SK-N-SH (cell line): ENCODE data around the gene CABLES2.

ENCODE experiments used
- CHD2 ChIP-seq: fragments of 150-350 bp; IDR thresholded peaks from 2 replicates; pipeline ENCODE4 v1.6.1; 2018; ENCODE audit warnings: low read length; ENCODE audit not compliant: partially characterized antibody
- EZH2phosphoT487 ChIP-seq: fragments of 200-600 bp; sonication (generic); IDR thresholded peaks from 2 replicates; pipeline ENCODE4 v1.6.1; 2017; ENCODE audit warnings: low read depth, mixed run types, mild to moderate bottlenecking, antibody characterized with exemption, moderate library complexity, borderline replicate concordance
- FOXM1 ChIP-seq: IDR thresholded peaks from 2 replicates; pipeline ENCODE4 v1.4.0; 2012; ENCODE audit warnings: low read depth, mild to moderate bottlenecking
- JUND ChIP-seq: IDR thresholded peaks from 2 replicates; pipeline ENCODE4 v1.4.0; 2012
- NRF1 ChIP-seq: IDR thresholded peaks from 2 replicates; pipeline ENCODE4 v1.6.1; 2012; ENCODE audit warnings: low read depth, mild to moderate bottlenecking, low read length
- POLR2AphosphoS5 ChIP-seq: IDR thresholded peaks from 2 replicates; pipeline ENCODE4 v1.6.1; 2012; ENCODE audit warnings: low read depth, low read length
- RAD21 ChIP-seq: IDR thresholded peaks from 2 replicates; pipeline ENCODE4 v1.6.1; 2012; ENCODE audit warnings: mild to moderate bottlenecking, low read length
- SMC3 ChIP-seq: IDR thresholded peaks from 2 replicates; pipeline ENCODE4 v1.6.1; 2012; ENCODE audit warnings: low read depth, low read length, improper control_type of control experiment
- TF ChIP-seq, protein P1 (sequence below): fragments of 200-600 bp; sonication (generic); IDR thresholded peaks from 2 replicates; pipeline ENCODE4 v1.6.1; 2017; ENCODE audit warnings: antibody characterized with exemption, mild to moderate bottlenecking, moderate library complexity
- TF ChIP-seq, protein P2 (sequence below): IDR thresholded peaks from 2 replicates; pipeline ENCODE4; 2012

DNA sequence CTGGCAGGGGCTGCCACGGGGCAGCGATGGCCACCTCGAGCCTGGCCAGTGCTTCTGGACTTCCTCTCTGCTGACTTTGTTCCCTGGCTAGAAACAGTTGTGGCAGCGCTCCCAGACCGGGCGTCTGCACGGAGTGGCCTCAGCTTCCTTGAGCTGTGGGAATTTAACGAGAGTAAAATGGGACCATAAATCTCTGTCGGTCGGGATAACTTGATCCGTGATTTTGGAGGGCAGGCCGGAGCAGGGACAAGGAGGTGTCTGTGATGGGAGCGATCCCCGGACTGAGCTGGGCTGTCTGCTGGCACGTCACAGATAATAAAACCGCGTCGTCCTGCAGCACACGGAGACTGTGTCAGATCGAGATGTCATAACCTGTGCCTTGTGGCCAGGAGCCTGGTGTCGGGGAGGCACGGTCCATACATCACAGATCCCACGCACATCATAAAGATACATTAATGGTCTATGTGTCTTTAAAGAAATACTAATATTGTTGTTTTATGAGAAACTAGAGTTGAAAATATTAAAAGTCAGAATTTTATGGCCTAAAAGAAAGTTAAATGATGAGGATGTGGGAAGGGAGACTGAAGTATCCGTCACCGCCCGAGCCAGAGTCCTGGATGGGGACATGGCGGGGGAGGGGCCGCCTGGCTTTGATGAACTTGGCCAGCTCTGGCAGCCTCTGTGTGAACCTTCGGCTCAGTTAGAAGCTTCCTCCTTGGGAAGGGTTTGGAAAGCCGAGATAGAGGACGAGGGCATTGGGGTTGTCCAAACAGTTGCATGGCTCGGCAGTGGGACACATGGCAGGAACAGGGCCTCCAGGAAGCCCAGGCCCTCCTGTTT lies 26.8 kb upstream of the CABLES2 start:
- no peak for TF ChIP-seq RAD21
- TF ChIP-seq, protein P1, sequence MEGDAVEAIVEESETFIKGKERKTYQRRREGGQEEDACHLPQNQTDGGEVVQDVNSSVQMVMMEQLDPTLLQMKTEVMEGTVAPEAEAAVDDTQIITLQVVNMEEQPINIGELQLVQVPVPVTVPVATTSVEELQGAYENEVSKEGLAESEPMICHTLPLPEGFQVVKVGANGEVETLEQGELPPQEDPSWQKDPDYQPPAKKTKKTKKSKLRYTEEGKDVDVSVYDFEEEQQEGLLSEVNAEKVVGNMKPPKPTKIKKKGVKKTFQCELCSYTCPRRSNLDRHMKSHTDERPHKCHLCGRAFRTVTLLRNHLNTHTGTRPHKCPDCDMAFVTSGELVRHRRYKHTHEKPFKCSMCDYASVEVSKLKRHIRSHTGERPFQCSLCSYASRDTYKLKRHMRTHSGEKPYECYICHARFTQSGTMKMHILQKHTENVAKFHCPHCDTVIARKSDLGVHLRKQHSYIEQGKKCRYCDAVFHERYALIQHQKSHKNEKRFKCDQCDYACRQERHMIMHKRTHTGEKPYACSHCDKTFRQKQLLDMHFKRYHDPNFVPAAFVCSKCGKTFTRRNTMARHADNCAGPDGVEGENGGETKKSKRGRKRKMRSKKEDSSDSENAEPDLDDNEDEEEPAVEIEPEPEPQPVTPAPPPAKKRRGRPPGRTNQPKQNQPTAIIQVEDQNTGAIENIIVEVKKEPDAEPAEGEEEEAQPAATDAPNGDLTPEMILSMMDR, result no peak
- TF ChIP-seq JUND, result no peak
- TF ChIP-seq POLR2AphosphoS5, result no peak
- no peak for TF ChIP-seq CHD2
- TF ChIP-seq FOXM1, result no peak
- TF ChIP-seq EZH2phosphoT487, result no peak
- TF ChIP-seq, protein P2, sequence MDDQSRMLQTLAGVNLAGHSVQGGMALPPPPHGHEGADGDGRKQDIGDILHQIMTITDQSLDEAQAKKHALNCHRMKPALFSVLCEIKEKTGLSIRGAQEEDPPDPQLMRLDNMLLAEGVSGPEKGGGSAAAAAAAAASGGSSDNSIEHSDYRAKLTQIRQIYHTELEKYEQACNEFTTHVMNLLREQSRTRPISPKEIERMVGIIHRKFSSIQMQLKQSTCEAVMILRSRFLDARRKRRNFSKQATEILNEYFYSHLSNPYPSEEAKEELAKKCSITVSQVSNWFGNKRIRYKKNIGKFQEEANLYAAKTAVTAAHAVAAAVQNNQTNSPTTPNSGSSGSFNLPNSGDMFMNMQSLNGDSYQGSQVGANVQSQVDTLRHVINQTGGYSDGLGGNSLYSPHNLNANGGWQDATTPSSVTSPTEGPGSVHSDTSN, result no peak
- no peak for TF ChIP-seq NRF1
- TF ChIP-seq SMC3, result no peak
